HepG2 (cell line): Measurements from ENCODE around the gene CAMK2D.

Source experiments
- BCLAF1 ChIP-seq: fragments of 450-650 bp; IDR thresholded peaks from 2 replicates; pipeline ENCODE4 v1.6.1; 2017; ENCODE audit warnings: mild to moderate bottlenecking
- CREB1 ChIP-seq, 2 experiments: fragments of 450-650 bp in 1 of 2; IDR thresholded peaks; 2 replicates each; pipeline ENCODE4 v1.6.1; 2016 to 2017; ENCODE audit warnings: control low read depth in 1 of 2, mild to moderate bottlenecking in 1 of 2, missing compliant biosample characterization in 1 of 2, missing genetic modification characterization in 1 of 2
- CTCF ChIP-seq: sonication (generic); formaldehyde crosslinking; IDR thresholded peaks from 2 replicates; pipeline ENCODE4 v1.5.0; 2020; ENCODE audit warnings: mild to moderate bottlenecking, missing genetic modification reagents, moderate library complexity
- EEA1 ChIP-seq: sonication (generic); formaldehyde crosslinking; IDR thresholded peaks from 2 replicates; pipeline ENCODE4 v1.5.1; 2020; ENCODE audit warnings: mild to moderate bottlenecking, missing genetic modification reagents, borderline replicate concordance
- PITX1 ChIP-seq: sonication (generic); formaldehyde crosslinking; IDR thresholded peaks from 2 replicates; pipeline ENCODE4 v1.5.1; 2020; ENCODE audit warnings: mild to moderate bottlenecking, missing genetic modification reagents
- SRSF4 ChIP-seq: fragments of 200-400 bp; formaldehyde crosslinking; IDR thresholded peaks from one replicate; pipeline ENCODE4 v1.6.1; 2018; ENCODE audit warnings: mild to moderate bottlenecking, low read depth, low read length, moderate library complexity; ENCODE audit not compliant: poor library complexity, severe bottlenecking
- TAF15 ChIP-seq: fragments of 200-400 bp; formaldehyde crosslinking; IDR thresholded peaks from one replicate; pipeline ENCODE4 v1.6.1; 2018; ENCODE audit warnings: mild to moderate bottlenecking, low read depth, low read length; ENCODE audit not compliant: poor library complexity, severe bottlenecking
- TBL1XR1 ChIP-seq: fragments of 150-350 bp; IDR thresholded peaks from 2 replicates; pipeline ENCODE4 v1.6.1; 2014; ENCODE audit warnings: borderline replicate concordance, low read length; ENCODE audit not compliant: partially characterized antibody
- ZNF10 ChIP-seq: sonication (generic); formaldehyde crosslinking; IDR thresholded peaks from 2 replicates; pipeline ENCODE4 v1.4.0; 2020; ENCODE audit warnings: mild to moderate bottlenecking, low read depth, missing genetic modification reagents, borderline replicate concordance
- ZNF652 ChIP-seq: IDR thresholded peaks from 2 replicates; pipeline ENCODE4 v1.6.1; 2016; ENCODE audit warnings: low read depth, borderline replicate concordance

GRCh38 chr4:113628711-113629110, 132.8 kb downstream of the CAMK2D start:
- no peak for TF ChIP-seq TAF15
- no peak for TF ChIP-seq ZNF652 (CRISPR knock-in tag)
- no peak for TF ChIP-seq CREB1 (IDR thresholded peaks at IDR 0.05)
- TF ChIP-seq CREB1 (CRISPR knock-in tag; IDR thresholded peaks at IDR 0.05) = no peak
- TF ChIP-seq TBL1XR1 = no peak
- TF ChIP-seq EEA1 (CRISPR knock-in tag) = no peak
- no peak for TF ChIP-seq BCLAF1
- no peak for TF ChIP-seq SRSF4
- TF ChIP-seq PITX1 (CRISPR knock-in tag) = no peak
- no peak for TF ChIP-seq CTCF
- no peak for TF ChIP-seq ZNF10 (CRISPR knock-in tag)
